CD4-positive, alpha-beta T cell treated with Interleukin-21 for 1 hour (primary cell): ENCODE data around the gene SRGAP2.
"Not testable (repeated sequence)": the region's sequence is repeated elsewhere in the genome, so short reads cannot be mapped to it uniquely, and the experiment has no call there.

ENCODE experiments used
- DNase-seq: peaks from one replicate; pipeline ENCODE4 v3.0.0-alpha.2; 2020

The SRGAP2 gene

DNA sequence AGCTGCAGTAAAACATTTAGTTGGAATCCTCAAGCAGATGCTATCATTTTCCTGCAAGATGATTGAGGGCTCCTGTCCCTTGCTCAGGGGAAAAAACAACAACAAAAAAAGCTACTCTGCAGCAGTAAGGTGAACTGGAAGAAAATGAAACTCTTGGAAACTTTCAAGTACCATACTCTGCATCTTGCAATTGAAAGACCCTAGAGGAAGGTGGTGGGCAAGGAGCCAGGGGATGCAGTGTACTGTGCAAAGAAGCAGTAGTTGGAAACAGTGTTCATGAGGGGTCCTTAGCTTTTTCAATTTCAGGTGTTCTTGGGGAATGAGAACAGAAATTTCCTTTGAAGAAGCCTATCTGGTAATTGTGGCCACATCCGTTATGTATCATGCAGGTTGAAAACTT lies 7.5 kb downstream of the SRGAP2 start:
- not testable (repeated sequence) for DNase-seq

DNA sequence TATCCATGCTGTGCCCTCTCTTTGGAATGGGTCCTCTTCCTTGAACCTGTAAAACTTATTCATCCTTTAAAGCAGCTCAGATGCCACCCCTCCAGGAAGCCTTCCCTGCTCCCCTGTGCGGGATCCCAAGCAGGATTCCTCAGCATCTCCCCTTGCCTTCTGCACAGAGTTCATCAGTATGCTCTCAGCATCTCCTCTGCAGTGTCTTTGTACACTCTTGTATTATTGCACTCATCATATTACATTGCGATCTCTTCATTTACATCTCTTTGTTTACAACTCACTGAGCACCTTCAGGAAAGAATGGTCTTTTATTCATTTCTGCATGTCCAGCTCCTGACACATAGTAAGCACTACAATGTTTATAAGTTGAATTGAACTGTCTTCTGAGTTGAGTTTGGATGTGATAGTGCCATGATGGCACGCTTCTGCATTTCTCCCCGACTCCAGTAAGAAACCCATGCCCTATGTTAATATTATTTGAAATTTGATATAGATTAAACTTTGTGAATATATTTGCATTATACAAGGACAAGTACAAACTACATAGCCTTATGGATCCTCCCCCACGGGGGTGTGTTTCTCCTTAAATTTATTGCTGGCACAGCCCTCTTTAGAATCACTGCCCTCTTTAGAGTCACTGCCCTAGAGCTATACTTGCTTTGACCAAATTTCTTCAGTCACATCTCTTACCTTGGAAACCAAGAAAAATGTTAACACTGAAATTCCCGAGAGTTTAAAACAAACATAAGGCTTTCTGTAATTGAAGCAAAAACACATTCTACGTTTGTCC lies 12.5 kb downstream of the SRGAP2 start:
- not testable (repeated sequence) for DNase-seq

DNA sequence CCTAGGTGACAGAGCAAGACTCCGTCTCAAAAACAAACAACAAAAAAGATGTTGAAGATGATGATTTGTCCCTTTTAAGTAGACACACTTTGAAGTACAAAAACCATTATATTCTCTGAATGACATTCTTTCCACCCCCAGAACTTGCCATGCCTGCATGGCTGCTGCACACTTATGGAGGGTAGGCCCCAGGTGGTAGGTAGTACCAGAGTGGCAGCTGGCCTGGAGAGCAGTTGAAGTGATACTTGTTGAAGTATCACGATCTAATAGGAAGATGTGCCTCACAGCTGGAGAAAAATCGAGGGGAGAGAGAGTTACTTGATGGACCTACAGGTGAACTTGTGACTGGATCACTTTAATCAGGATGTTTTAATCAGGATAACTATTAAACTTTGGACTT lies 14.9 kb downstream of the SRGAP2 start:
- not testable (repeated sequence) for DNase-seq

DNA sequence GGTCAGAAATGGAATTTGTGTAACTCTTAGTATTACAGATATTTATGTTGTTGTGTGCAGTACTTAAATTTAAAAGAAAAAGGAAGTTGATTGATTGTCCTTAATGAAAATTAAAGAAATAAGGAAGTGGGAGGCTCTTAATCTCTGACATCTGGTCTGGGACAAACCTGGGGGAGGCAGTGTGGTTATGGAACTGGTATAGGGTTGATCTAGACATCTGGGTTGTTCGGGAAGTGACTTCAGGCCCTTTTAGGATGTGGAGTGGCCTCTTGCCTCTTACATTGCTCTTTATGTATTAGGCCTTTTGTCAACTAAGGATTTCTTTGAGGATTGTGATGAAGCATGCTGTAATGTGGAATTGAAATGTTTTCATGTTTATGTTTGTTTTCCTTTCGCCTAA lies 15.4 kb downstream of the SRGAP2 start:
- not testable (repeated sequence) for DNase-seq

DNA sequence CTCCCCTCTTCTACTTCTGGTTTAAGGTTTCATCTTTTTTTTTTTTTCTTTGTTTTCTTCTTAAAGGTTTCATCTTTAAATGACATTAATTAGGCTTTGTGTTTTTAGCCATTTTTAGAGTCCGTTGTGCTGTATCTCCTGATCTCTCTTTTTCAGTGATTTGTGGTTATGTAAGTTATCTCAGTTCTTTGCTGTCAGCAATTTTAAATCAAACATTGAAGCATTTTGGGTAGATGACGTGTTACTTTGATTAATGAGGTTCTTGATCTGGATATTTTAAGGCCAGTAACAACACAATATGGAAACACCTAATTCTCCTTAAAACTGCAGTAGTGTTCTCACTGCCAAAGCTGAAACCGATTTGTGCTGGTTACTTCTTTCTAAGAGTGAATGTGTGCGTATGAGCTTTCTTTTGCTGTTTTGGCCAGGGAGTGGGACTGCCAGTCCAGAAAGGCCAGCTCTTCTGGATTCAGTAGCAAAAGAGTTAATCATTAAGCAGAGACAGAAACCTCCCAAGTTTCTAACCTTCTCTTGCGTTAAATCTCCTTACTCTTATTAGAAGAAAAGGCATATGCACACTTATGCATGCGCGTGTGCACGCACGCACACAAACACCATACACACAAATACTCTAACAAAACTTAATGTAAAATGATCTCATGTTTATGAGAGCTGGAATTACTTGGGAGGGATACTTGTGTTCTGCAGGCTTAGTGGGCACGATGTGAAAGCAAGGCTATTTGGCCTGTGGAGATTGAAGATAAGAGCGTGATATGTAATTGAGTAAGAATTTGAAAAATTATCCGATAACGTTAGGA lies 16.4 kb downstream of the SRGAP2 start:
- DNase-seq, result not testable (repeated sequence)

DNA sequence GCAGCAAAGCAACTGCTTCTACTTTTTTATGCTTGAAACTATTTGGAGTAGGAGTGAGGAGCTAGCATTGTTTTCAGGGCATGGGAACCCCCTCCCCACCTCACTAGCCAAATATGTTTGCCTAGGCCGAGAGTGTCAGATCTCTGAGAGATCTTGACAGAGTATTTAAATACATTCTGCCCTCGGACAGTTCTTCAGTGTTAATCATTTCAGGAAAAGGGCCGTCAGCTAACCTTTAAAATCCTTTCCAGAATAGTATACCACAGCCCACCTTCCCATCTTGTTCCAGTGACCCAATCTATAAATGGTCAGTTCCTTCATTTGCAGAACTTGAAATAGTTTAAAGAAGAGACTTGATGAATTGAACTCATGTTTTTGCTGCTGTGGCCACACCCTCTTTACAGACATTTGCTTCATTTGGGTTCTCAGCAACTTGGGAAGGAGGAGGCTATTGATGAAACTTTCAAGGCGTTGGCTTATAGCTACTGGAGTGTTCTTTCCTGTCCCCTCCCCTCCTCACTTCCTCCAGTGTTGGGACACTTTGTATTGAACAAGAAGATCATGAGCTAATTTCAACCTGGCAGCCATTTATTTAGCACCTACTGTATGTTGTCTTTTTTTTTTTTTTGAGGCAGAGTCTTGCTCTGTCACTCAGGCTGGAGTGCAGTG lies 17.1 kb downstream of the SRGAP2 start:
- peak; percentile 1 for DNase-seq

DNA sequence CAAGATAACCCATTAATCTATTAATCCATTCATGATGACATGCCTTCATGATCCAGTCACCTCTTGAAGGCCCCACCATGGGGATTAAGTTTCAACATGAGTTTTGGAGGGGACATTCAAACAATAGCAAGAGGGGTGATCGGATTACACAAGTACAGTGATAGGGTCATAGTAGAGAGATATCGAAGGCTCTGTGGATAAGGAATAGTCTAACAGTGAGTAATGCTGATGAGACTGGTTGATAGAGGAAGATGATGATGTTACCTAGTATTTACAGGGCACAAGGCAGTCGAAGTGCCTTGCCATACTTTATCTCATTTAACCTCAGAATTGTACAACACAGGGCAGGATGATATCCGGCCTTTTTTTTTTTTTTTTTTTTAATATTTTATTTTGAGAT lies 18.2 kb downstream of the SRGAP2 start:
- DNase-seq, result not testable (repeated sequence)

DNA sequence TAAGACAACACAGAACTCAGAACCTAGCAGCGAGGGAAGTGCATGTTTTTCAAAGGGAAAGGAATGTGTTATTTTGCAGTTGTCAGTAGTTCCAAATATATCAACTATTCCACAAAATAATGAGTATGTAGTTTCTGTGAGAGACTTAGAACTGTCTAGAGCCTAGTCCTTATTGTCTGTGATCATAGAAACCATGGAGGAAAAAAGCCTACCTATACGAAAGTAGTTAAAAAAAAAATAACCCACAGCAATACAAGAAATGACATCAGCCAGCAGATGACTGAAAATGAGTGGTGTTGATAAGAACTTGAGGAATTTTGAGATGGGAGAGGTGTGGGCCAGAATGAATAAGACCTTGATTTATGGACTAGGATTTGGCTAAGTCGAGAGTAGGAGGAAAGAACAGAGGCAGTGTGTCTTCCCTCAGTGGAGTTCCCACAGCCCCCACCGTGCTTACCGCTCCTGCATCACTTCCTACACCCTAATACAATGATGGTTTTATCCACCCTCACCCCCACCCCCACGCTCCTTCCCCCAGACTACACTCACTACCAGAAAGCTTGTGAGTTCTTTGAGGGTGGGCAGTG lies 20.9 kb downstream of the SRGAP2 start:
- DNase-seq, result not testable (repeated sequence)

DNA sequence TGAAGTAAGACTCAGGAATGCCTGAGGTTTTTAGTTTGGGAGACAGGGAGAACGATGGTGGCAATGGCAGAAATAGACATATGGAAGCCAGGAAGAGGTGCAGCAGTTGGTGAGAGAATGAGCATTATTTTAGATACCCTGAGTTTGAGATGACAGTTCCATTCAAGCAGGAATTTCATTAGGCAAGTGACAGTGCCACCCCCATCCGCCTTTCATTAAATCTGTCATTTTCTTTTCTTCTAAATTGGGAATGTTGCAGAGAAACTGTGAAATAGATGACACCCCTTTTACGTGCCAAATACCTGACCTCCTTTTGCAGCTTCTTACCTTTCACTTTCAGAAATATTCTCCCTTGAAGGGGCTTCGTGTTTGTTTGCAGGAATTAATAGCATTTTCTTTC lies 22.0 kb downstream of the SRGAP2 start:
- DNase-seq, result not testable (repeated sequence)

DNA sequence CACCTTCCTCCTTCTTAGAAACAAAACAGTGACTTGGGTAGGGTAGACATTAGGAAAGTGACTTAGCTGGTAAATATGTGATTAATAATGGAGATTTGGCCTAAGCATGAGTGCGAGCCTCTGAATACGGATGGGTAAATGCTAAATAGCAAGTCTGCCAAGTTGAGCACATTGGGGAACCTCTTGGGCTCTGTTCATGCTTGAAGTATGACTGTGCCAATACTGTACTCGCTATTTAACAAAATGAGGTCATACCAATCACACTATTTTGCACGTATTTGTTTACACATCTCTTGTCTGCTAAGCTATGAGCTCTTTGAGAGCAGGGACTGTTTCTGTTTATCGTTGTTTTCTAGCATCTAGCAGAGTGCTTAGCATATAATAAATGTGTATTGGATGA lies 23.5 kb downstream of the SRGAP2 start:
- DNase-seq, result not testable (repeated sequence)

DNA sequence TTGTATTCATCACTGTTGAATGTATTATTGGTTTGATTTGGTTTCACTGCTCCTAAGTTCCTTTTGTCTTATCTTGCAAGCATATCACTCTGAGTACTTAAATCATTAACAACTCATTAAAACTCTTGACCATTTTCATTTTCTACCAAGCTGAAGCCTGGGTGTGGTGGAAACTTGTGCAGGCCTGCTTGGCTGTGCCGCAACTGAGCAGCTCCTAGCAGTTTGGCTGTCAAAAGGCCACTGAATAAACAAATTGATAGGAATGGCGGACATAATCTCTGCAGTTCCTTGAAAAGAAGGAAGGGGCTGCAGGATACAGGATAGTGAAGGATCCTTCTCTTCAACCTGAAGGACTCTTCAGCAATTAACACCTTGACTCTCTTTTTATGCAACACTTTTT lies 25.9 kb downstream of the SRGAP2 start:
- DNase-seq, result not testable (repeated sequence)

DNA sequence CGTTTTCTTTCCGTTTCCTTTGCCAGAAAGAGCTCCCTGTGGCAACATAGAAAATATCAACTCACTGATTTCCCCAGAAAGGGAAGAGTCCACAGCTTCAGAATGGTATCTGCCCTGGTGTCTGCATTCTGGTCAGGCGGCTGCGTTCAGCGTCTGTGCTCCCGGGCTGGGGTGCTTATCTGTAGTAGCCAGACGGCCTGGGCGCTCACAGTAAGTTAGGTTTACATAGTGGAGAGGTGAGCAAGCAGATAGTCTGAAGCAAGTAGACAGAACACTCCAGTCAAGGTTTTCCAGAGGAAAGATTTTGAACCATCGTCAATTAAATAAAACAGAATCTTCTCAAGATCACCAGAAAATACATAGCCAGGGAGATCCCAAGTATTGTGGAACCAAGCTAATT lies 28.6 kb downstream of the SRGAP2 start:
- not testable (repeated sequence) for DNase-seq

DNA sequence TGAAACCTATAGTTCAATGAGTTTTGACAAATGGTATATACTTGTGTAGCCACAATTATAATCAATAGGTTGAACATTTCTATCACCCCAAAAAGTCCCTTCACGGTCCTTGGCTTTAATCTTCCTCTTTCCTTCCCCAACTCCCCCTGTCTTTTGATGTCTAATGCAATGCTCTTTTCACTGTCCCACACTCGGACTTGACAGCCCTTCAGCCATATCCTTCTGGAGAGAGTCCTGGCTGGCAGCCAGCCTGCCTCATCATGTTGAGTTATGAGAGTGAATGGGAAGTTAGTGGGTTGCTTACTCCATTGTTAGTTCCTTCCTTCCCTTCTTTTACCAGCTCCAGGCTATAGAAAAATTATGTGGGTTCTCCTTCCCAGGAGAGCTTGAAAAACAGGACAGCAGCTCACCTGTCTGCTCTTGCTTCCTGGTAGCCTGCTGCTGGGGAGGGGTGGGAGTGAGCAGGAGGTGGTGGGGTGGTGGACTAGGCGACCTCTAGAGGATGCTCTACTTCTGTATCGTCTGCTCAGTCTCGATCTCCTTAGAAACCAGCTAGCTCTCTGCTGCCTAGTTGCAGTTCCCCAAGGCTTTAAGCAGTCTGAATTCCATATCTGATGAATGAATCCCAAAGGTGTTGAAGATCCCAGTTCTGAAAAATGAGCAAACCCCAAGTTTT lies 29.8 kb downstream of the SRGAP2 start:
- not testable (repeated sequence) for DNase-seq

DNA sequence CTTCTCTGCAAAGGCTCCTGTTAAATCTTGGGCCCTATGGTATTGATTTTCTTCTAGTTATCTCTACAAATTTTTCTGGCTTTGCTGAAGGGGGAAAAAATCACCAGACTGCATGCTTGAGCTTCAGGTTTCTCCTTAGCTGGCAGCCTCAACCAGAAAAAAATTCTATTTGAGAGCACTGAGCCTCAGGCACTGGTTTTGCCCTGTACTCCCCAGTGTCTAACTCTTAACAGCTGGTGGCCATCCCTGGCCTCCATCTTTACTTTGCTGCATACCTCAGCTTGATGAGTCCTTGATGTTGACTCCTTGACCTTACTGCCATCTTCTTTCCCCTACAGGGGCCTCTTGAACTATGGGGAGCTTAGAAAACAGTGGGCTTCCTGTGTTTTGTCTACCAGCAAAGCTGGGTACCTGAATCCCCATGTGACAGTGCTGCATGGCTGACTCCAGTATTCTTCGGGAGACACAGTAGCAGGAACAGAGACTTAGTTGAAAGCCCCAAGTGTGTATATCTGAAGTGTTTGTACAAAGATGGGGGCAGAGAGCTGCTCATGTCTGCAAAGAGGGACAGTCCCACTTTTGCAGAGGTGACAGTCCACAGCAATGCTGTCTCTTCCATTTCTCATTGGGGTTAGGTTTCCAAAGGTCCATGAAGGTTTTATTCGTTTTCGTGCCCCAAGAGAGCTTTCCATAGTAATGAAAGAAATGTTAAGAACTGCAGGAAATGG lies 31.0 kb downstream of the SRGAP2 start:
- DNase-seq, result not testable (repeated sequence)

DNA sequence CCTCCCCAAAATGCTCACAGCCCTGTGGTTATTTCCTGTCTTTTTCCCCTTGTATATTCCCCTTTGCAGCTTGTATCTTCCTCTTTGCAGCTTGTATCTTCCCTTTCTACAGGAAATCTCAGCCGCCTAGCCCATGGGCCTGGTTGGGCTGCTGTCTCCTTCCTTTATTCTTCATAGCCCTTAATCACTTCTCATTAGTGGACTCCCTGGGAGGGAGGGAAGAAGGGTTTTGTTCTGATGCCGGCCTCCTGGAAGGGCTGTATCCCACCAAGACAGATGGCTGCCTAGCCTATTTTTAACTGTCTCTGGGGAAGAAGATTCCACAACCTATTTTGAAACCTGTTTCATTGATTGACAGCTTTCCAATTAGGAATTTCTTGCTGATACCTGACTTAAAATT lies 31.8 kb downstream of the SRGAP2 start:
- not testable (repeated sequence) for DNase-seq

DNA sequence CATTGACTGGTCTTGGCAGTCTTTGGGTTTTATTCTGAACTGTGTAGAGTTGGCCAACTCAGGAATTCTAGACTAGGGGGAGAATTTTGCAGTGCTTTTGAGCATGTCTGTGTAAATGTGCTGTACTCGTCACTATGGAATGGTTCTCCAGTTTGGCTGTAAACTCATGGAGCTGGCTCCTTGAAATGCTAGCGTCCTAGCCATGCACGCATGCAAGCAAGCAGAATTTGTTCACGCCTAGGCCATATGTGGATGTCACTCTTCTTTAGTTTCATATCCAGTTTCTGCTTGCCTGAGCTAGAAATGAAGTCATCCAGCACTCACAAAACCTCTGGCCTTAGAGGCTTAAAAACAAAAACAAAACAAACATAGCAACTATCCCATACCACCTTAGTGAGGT lies 36.9 kb downstream of the SRGAP2 start:
- not testable (repeated sequence) for DNase-seq

DNA sequence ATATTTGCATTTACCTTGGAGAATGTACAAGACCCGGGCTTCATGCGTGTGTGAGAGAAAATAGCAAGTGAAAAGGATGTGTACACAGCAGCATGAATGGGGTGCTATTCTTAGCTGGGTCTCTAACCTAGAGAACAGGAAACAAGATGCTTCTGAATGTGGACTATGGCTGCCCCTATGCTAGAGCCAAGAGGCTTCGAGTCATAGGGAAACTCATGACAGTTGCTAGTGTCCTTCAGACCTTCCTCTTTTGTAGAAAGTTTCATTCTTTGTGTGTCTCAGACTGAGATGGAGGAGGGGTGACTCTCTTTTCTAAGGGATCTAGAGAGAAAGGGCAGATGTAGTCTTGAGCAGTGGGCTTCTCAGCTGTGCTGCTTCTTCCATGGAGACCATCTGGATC lies 40.0 kb downstream of the SRGAP2 start:
- peak; percentile 6 for DNase-seq

DNA sequence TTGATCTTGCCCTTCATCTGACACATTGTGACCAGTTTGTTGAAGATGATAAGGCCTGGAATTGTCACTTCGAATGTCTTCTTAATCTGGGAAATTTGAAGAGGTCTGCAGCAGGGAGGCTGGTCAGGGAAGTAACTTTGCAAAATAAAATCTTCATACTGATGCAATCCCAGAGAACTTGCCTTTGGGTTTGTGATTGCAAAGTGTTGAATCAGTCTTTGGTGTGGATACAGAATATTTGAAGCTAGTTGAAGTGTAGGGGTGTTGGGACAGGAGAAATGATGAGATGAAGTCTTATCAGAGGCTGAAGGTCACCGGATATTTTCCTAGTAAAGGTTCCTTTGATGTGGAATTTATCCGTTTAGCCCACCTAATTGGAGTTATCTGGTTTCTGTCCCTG lies 42.1 kb downstream of the SRGAP2 start:
- DNase-seq, result not testable (repeated sequence)

DNA sequence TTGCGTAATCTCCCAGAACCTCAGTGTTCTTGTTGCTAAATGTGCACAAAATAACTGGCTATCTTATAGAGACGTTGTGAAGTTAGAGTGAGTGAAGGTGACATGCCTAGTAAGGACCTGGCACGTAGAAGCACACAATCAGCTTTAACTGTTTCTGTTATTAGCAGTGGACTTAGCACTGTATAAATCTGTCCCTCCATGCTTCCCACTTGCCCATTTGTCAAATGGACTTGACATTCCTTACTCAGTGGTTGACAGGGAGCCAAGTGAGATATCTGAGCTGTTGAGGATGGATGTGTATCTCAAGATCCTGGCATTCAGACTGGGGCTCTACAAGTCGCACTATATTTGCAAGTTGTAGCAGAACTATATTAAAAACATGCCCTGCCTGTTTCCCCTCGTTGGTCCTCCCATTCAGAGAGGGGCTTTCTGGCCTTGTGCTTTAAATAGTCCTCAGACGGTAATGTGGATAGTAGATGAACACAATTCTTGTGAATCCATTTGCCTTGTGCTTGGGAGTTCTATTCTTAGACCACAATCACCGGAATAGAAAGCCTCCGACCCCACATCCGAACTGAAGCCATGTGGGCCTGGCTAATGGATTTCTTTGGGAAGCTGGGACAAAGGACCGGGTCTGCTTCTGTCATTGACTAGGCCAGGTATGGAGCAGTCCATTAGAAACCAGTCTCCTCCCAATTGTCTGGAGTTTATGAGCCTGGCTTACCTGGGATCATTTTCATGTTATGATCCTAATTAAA lies 43.0 kb downstream of the SRGAP2 start:
- not testable (repeated sequence) for DNase-seq

DNA sequence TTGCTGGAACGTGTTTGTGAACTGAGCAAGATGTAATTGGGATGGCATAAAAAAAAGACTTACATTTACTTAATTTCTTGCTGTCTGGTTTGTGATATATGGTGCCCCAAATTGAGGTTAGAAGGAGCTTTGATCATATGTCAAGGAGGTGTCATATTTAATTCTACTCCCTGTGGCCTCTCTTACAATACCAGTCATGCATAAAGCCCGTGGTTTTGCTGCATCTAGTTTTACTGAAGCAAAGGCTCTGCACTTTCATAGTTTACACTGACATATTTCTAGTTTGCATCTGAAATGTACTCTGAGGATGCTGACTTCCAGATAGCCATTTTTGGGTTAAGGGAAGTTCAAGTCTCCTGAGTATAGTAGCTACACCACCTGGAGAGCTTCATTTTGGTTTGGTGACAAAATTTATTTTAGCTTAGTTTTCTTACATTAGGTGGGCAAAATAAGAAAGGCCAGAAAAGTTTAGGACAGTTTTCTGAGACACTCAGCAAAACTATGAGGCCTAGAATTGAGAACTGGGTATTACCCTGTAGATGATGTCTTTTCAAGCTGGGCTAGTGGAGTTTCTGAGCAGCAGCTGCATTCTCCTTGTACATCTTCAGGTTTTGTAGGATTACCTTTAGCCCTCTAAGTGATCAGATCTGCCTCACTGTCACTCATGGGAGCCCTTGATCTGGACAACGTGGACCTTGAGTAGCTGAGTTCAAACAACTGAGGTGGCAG lies 47.8 kb downstream of the SRGAP2 start:
- DNase-seq, result not testable (repeated sequence)
